Left lobe of liver (tissue), 2 donors: ENCODE measurements around the gene CTCF. TPM values are rescaled to one million over a fixed set of nuclear protein-coding genes. Genes with fewer than 3 reads are reported as not detected.

Experiments
- ATAC-seq: fragments of 200-7000 bp; cut with Tn5 transposase; one replicate; pipeline ENCODE4 v1.9.1; 2020; ENCODE audit warnings: mild to moderate bottlenecking, moderate library complexity
- DNase-seq: peaks from one replicate; pipeline ENCODE4 v3.0.0-alpha.2; 2020; ENCODE audit warnings: low spot score
- total RNA-seq: library from RNA; stranded (reverse); gene quantifications from one replicate; pipeline ENCODE4 v1.2.1, GENCODE V29; 2021
- donor health status: DM: no; HTN: no; CAD: no; lungs with moderate emphysema.
- donor health status: DM: no; HTN: yes; CAD: no.

The CTCF gene
- total RNA-seq, 1 donor from 2014 or later: 13.4 TPM

- ATAC-seq: no peak
These were observed 31.0 kb downstream of the CTCF start for GRCh38 chr16:67593288-67593687.

GRCh38 chr16:67593701-67594100, 31.4 kb downstream of the CTCF start:
- ATAC-seq: no peak
- DNase-seq: no peak

More at GRCh38 chr16:67593288-67593687, 31.0 kb downstream of the CTCF start:
- DNase-seq: no peak

DNA sequence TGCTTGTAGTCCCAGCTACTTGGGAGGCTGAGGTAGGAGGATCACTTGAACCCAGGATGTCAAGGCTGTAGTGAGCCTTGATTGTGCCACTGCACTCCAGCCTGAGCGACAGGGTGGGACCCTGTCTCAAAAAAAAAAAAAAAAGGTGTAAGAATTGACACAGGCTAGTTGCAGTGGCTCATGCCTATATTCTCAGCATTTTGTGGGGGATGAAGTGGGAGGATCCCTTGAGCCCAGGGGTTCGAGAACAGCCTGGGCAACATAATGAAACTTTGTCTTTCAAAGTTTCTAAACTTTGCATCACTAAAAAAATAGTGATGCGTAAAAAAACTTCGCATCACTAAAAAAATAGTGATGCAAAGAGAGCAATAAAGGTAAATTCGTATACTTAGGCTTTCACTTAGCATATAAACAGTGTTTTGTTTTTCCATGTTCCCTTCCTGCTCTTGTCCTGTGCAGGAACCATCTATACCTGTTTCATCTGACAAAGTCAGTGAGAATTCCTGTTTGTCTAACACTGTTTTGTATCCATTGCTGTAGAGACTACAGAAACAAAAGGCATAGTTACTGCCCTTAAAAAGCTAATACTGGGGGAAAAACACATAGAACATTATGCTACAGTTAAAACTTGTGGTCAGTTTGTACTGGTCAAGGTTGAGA, 32.1 kb downstream of the CTCF start:
- peak; percentile 11 for DNase-seq
- ATAC-seq: no peak

GRCh38 chr16:67594956-67595355, 32.6 kb downstream of the CTCF start:
- no peak for DNase-seq
- ATAC-seq: no peak

- ATAC-seq (no peak), DNase-seq (no peak)
These were observed 36.2 kb downstream of the CTCF start for GRCh38 chr16:67598527-67598926.

- no peak for DNase-seq
- ATAC-seq: no peak
These were observed 43.3 kb downstream of the CTCF start for GRCh38 chr16:67605641-67606040.

DNA sequence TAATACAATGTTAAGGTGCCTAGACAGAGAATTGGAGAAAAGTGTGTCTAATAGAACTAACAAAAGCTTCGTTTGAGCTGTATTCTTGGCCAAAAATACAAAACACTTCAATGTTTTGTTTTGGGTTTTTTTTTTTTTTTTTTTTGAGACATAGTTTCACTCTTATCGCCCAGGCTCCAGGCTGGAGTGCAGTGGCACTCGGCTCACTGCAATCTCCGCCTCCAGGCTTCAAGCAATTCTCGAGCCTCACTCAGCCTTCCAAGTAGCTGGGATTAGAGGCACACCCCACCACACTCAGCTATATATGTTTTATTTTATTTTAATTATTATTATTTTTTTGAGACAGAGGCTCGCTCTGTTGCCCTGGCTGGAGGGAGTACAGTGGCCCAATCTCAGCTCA, 44.3 kb downstream of the CTCF start:
- no peak for ATAC-seq
- no peak for DNase-seq

- DNase-seq: no peak
- ATAC-seq: no peak
These were observed 46.0 kb downstream of the CTCF start for GRCh38 chr16:67608364-67608763.

GRCh38 chr16:67613808-67614207, 51.5 kb downstream of the CTCF start:
- no peak for ATAC-seq
- DNase-seq: no peak

GRCh38 chr16:67628216-67628615, 65.9 kb downstream of the CTCF start:
- DNase-seq: no peak
- ATAC-seq: no peak

GRCh38 chr16:67632415-67633172, 70.3 kb downstream of the CTCF start:
- no peak for DNase-seq
- ATAC-seq: peak; percentile 58

GRCh38 chr16:67636713-67637112, 74.4 kb downstream of the CTCF start:
- no peak for ATAC-seq
- DNase-seq: no peak

DNA sequence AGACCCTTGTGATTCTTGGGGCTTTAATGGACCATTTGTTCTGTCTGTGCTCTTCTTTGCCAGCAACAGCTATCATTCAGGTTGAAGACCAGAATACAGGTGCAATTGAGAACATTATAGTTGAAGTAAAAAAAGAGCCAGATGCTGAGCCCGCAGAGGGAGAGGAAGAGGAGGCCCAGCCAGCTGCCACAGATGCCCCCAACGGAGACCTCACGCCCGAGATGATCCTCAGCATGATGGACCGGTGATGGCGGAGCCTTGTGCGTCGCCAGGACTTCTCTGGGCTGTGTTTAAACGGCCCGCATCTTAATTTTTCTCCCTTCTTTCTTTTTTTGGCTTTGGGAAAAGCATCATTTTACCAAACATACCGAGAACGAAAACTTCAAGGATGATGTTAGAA, 75.3 kb downstream of the CTCF start:
- ATAC-seq (no peak), DNase-seq (no peak)

- peak; percentile 90 for ATAC-seq
- DNase-seq: peak; percentile 89
These were observed 79.7 kb downstream of the CTCF start for GRCh38 chr16:67641779-67642708.

DNA sequence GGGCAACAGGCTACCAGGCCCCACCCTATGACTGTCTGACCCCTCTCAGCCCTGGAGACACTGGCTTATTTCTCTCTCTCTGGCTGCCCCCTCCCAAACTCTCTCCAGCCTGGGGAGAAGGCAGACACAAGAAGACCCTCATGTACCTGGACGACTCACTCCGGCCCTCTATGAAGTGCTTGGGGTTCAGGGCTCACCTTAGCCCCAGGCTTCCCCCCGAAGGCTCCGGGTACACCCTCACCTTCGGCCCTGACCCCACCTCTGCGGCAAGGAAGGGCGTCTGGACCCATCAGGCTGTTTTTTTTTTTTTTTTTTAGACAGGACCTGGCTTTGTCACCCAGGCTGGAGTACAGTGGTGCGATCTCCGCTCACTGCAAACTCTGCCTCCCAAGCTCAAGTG, 81.7 kb downstream of the CTCF start:
- DNase-seq: no peak
- no peak for ATAC-seq

- DNase-seq (no peak), ATAC-seq (no peak)
These were observed 83.2 kb downstream of the CTCF start for GRCh38 chr16:67645397-67646121.

- DNase-seq (no peak), ATAC-seq (no peak)
These were observed 84.9 kb downstream of the CTCF start for GRCh38 chr16:67647111-67647651.

DNA sequence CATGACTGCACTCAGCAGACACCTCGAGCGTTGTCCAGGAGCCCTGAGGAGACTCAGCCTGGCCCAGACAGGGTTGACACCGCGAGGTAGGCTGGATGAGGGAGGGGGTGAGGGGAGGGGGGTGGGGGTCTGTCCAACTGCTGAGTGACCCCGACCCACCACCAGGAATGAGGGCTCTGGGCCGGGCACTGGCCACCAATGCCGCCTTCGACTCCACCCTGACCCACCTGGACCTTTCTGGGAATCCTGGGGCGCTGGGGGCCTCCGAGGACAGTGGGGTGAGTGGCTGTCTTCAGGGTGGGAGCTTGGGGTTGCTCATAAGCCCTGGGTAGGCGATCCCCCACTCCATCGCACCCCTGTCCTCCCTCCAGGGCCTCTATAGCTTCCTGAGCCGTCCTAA, 85.4 kb downstream of the CTCF start:
- DNase-seq (no peak), ATAC-seq (no peak)

DNA sequence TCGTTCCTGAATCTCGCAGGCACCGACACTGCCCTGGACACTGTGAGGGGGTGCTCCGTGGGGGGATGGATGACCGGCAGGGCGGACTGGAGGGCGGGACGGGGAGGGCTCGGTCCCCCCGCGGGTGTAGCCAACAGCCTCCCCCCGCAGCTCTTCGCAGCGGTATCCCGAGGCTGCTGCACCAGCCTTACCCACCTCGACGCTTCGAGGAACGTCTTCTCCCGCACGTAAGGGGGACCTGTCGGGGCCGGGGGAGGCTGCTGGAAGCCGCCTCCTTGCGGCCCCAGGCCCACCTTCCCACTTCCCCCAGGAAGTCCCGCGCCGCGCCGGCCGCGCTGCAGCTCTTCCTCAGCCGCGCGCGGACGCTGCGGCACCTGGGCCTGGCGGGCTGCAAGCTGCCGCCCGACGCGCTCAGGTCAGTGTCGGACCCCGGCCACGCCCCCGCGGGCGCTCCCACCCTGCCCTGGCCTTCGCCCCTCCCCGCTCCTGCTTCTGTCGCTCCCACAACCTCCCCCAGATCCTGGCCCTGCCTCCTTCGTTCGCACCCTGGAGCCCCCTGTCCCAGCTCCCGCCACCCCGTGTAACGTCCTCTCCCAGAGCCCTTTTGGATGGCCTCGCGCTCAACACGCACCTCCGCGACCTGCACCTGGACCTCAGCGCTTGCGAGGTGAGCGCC, 85.9 kb downstream of the CTCF start:
- ATAC-seq (no peak), DNase-seq (no peak)
